HCT116 (cell line): Measurements from ENCODE around the gene GRIN3B. TPM values are rescaled to one million over a fixed set of nuclear protein-coding genes. Genes with fewer than 3 reads are reported as not detected.
"Not testable (repeated sequence)": the region's sequence is repeated elsewhere in the genome, so short reads cannot be mapped to it uniquely, and the experiment has no call there.

Experiments used
- ATAC-seq: fragments of 200-7000 bp; cut with Tn5 transposase; 2 replicates; pipeline ENCODE4 v1.9.1; 2020; ENCODE audit warnings: mild to moderate bottlenecking, moderate library complexity
- BruUV-seq: library from RNA; stranded (reverse); fragments of 400-500 nt; replicated peaks from 2 replicates; lab custom pipeline; 2021; lab: Mats Ljungman, UMichigan
- CTCF ChIA-PET: fragments of 300-600 bp; sonication (Branson Sonifier 250); formaldehyde crosslinking; loops from one replicate; lab custom pipeline; 2021; ENCODE audit warnings: antibody characterized with exemption; lab: Charles Lee
- POLR2A ChIA-PET: fragments of 300-600, 350-600 bp; sonication (Branson Sonifier 250); formaldehyde crosslinking; loops from one replicate; lab custom pipeline; 2021; ENCODE audit warnings: antibody characterized with exemption; lab: Charles Lee
- RAD21 ChIA-PET, 2 experiments: fragments of 300-600 bp; sonication (Branson Sonifier 250); formaldehyde crosslinking; loops; one replicate each; lab custom pipeline; 2023; ENCODE audit warnings: low total read pairs in 2 of 2; ENCODE audit not compliant: uncharacterized antibody in 2 of 2, unreplicated experiment in 2 of 2, low non-redundant PET in 1 of 2; lab: Charles Lee
- DNase-seq: peaks from one replicate; pipeline ENCODE4 v3.0.0-alpha.2; 2010; ENCODE audit warnings: low read depth, low spot score
- H2AFZ ChIP-seq: fragments of 200-600 bp; shearing (Covaris generic), sonication (generic); 2 replicates; pipeline ENCODE4 v1.6.1; 2017; ENCODE audit warnings: low read depth, mixed run types, mixed read lengths, antibody characterized with exemption, low read length; ENCODE audit not compliant: poor library complexity, severe bottlenecking
- H3K27ac ChIP-seq: 2 replicates; pipeline ENCODE4 v1.5.1; 2012; ENCODE audit warnings: low read depth, low read length
- H3K27me3 ChIP-seq: fragments of 200-600 bp; sonication (generic); 2 replicates; pipeline ENCODE4 v1.6.1; 2016; ENCODE audit warnings: mixed run types, low read length, mixed read lengths; ENCODE audit not compliant: insufficient read depth
- H3K36me3 ChIP-seq, 2 experiments: fragments of 200-500 bp in 1 of 2; fragments of 200-600 bp in 1 of 2; sonication (Bioruptor generic) in 1 of 2; sonication (generic) in 1 of 2; 2 replicates each; pipeline versions ENCODE4 v1.5.1 to v1.6.1; 2014 to 2016; ENCODE audit warnings: low read length in 2 of 2, inconsistent platforms in 1 of 2, mixed read lengths in 1 of 2, mixed run types in 1 of 2; ENCODE audit not compliant: insufficient read depth in 2 of 2, control insufficient read depth in 1 of 2
- H3K4me1 ChIP-seq, 2 experiments: fragments of 200-600 bp in 1 of 2; sonication (generic) in 1 of 2; 2 replicates each; pipeline versions ENCODE4 v1.5.1 to v1.6.1; 2012 to 2017; ENCODE audit warnings: low read length in 2 of 2, inconsistent platforms in 1 of 2, mild to moderate bottlenecking in 1 of 2, mixed read lengths in 1 of 2, mixed run types in 1 of 2, moderate library complexity in 1 of 2; ENCODE audit not compliant: insufficient read depth in 2 of 2, control insufficient read depth in 1 of 2
- H3K4me2 ChIP-seq: fragments of 200-600 bp; sonication (generic); 2 replicates; pipeline ENCODE4 v1.6.1; 2017; ENCODE audit warnings: mixed run types, low read length, mixed read lengths
- H3K4me3 ChIP-seq, 2 experiments: fragments of 200-600 bp in 1 of 2; sonication (generic) in 1 of 2; replicated peaks in 1 of 2; 2 replicates each; pipeline ENCODE4 v1.5.1; 2011 to 2016; ENCODE audit warnings: low read length in 2 of 2, control low read depth in 1 of 2, low read depth in 1 of 2, mild to moderate bottlenecking in 1 of 2, mixed read lengths in 1 of 2, mixed run types in 1 of 2
- H3K79me2 ChIP-seq: fragments of 200-600 bp; sonication (generic); 2 replicates; pipeline ENCODE4 v1.6.1; 2017; ENCODE audit warnings: mild to moderate bottlenecking, mixed run types, low read length, moderate library complexity, mixed read lengths; ENCODE audit not compliant: insufficient read depth
- H3K9ac ChIP-seq: fragments of 200-600 bp; sonication (generic); 2 replicates; pipeline ENCODE4 v1.6.1; 2016; ENCODE audit warnings: low read length, mixed read lengths
- H3K9me2 ChIP-seq: fragments of 200-600 bp; sonication (generic), shearing (Covaris generic); 2 replicates; pipeline ENCODE4 v1.6.1; 2017; ENCODE audit warnings: mixed run types, mild to moderate bottlenecking, moderate library complexity; ENCODE audit not compliant: insufficient read depth
- H3K9me3 ChIP-seq, 2 experiments: fragments of 200-500 bp in 1 of 2; fragments of 200-600 bp in 1 of 2; sonication (Bioruptor generic) in 1 of 2; sonication (generic) in 1 of 2; 2 replicates each; pipeline ENCODE4 v1.6.1; 2014 to 2017; ENCODE audit warnings: low read length in 2 of 2, mixed read lengths in 2 of 2, inconsistent platforms in 1 of 2, low read depth in 1 of 2, mild to moderate bottlenecking in 1 of 2, mixed run types in 1 of 2, moderate library complexity in 1 of 2; ENCODE audit not compliant: control insufficient read depth in 1 of 2, insufficient read depth in 1 of 2
- H4K20me1 ChIP-seq: fragments of 200-600 bp; sonication (generic), shearing (Covaris generic); 2 replicates; pipeline ENCODE4 v1.6.1; 2017; ENCODE audit warnings: mixed run types, mild to moderate bottlenecking, moderate library complexity; ENCODE audit not compliant: insufficient read depth
- EZH2 ChIP-seq: fragments of 200-600 bp; sonication (generic); IDR thresholded peaks from 2 replicates; pipeline ENCODE4 v1.6.1; 2017; ENCODE audit warnings: antibody characterized with exemption, mixed run types
- POLR2AphosphoS5 ChIP-seq: IDR thresholded peaks from 2 replicates; pipeline ENCODE4 v1.6.1; 2011; ENCODE audit warnings: mild to moderate bottlenecking, low read depth, low read length, moderate library complexity
- SP1 ChIP-seq: IDR thresholded peaks from 2 replicates; pipeline ENCODE4 v1.6.1; 2012; ENCODE audit warnings: low read depth
- YY1 ChIP-seq: IDR thresholded peaks from 2 replicates; pipeline ENCODE4 v1.6.1; 2011; ENCODE audit warnings: low read length, low read depth, moderate library complexity, mild to moderate bottlenecking; ENCODE audit not compliant: insufficient replicate concordance; ENCODE audit errors: extremely low read depth
- ZFX ChIP-seq: fragments of 450-650 bp; IDR thresholded peaks from 2 replicates; pipeline ENCODE4 v1.6.1; 2017
- intact Hi-C: fragments of 100-400 bp; cut with micrococcal nuclease; formaldehyde crosslinking; loops from 2 replicates; pipeline ENCODE4 v1.10.0; 2022
- total RNA-seq: library from RNA; stranded (reverse); gene quantifications from one replicate; pipeline ENCODE4 v1.2.1, GENCODE V29; 2021; ENCODE audit not compliant: unreplicated experiment
- TF ChIP-seq, protein P1 (sequence below): IDR thresholded peaks from 2 replicates; pipeline ENCODE4 v1.6.1; 2012
- TF ChIP-seq, protein P2 (sequence below): IDR thresholded peaks from 2 replicates; pipeline ENCODE4 v1.6.1; 2011; ENCODE audit warnings: mild to moderate bottlenecking, low read length, moderate library complexity; ENCODE audit not compliant: insufficient replicate concordance; ENCODE audit errors: extremely low read depth

The GRIN3B gene
- total RNA-seq, 1 experiment from 2014 or later: 0.69 TPM

DNA sequence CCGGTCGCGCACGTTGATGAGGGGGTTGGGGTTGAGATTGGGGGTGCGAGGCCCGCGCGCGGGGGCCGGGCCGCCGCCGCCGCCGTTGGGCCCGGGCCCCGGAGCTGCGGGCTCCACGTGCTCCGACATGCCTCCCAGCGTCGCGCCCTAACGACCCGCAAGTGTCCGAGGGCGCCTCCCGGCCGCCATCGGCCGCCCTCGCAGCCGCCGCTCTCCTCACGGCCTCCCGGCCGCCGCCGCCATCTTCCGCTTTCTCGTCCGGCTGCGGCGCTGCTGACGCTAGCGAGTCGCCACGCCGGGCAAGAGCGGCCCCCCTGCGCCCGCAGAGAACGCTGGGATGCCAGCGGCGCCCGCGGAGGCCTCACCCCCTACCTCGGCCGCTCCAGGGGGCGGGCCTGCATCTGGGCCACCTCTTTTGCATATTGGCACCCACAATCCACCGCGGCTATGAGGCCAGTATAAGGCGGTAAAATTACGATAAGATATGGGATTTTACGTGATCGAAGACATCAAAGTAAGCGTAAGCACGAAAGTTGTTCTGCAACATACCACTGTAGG lies 20.7 kb downstream of the GRIN3B start, which contains the start of gene TMEM259:
Gene TMEM259 (minus strand): TSS at position 256 of the 558 bp plus-strand sequence. CDS start 127 bp downstream, at position 129.
- Histone ChIP-seq H2AFZ (no peak within 1 kb of the TSS), H3K36me3 (peaks cover 0 to 13% of the 10 kb centered on the region in 2 experiments; a peak in 2 of 4 replicates), H3K27ac (peak within 1 kb of the TSS; percentile 86), H3K9ac (peak within 1 kb of the TSS; percentile 99), H3K9me3 (no peaks in the 10 kb centered on the region), H3K4me3 (peak within 1 kb of the TSS; percentile 94 to 97), H3K9me2 (no peaks in the 10 kb centered on the region), H3K79me2 (peaks cover 50% of the 10 kb centered on the region), H3K4me1 (peaks cover 50 to 62% of the 10 kb centered on the region in 2 experiments), H4K20me1 (no peaks in the 10 kb centered on the region; the same call in 1 of the 2 replicates), H3K27me3 (no peaks in the 10 kb centered on the region), H3K4me2 (peak within 1 kb of the TSS; percentile 99)
- CTCF ChIA-PET: interaction anchor here (1.2 kb wide), 1 partner anchor 21 kb away, joined by 4 read pairs; no protein-coding TSS in a partner anchor
- ATAC-seq (peak; percentile 82), DNase-seq (peak; percentile 93)
- BruUV-seq: no TSS peak
- RAD21 ChIA-PET: no interaction called here
- TF ChIP-seq YY1: peak; percentile 96
- TF ChIP-seq ZFX: peak; percentile 90; the same call in 1 of the 2 replicates
- no peak for TF ChIP-seq SP1
- TF ChIP-seq, protein P1, sequence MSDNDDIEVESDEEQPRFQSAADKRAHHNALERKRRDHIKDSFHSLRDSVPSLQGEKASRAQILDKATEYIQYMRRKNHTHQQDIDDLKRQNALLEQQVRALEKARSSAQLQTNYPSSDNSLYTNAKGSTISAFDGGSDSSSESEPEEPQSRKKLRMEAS: peak; percentile 58
- peak; percentile 75 for TF ChIP-seq POLR2AphosphoS5
- TF ChIP-seq EZH2: no peak
- TF ChIP-seq, protein P2, sequence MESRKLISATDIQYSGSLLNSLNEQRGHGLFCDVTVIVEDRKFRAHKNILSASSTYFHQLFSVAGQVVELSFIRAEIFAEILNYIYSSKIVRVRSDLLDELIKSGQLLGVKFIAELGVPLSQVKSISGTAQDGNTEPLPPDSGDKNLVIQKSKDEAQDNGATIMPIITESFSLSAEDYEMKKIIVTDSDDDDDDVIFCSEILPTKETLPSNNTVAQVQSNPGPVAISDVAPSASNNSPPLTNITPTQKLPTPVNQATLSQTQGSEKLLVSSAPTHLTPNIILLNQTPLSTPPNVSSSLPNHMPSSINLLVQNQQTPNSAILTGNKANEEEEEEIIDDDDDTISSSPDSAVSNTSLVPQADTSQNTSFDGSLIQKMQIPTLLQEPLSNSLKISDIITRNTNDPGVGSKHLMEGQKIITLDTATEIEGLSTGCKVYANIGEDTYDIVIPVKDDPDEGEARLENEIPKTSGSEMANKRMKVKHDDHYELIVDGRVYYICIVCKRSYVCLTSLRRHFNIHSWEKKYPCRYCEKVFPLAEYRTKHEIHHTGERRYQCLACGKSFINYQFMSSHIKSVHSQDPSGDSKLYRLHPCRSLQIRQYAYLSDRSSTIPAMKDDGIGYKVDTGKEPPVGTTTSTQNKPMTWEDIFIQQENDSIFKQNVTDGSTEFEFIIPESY: peak; percentile 58
- POLR2A ChIA-PET: interaction anchor here (0.9 to 2.3 kb wide), 8 partner anchors 20 to 254 kb away, joined by 4 to 34 read pairs (median 5); partner anchors contain the start of genes ABCA7, ARHGAP45, CIRBP and FAM174C
- intact Hi-C loops: loop anchor here (1.0 to 10.0 kb wide), 2 partner anchors 224 kb away; partner anchors contain the start of genes ATP5F1D, MIDN and PTBP1

DNA sequence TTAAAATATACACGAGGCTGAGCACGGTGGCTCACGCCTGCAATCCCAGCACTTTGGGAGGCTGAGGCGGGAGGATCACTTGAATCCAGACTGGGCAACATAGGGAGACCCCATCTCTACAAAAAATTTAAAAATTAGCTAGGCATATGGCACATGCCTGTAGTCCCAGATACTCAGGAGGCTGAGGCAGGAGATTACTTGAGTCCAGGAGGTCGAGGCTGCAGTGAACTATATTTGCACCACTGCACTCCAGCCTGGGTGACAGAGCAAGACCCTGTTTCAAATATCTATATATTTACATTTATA lies 23.6 kb downstream of the GRIN3B start:
- H3K36me3 ChIP-seq, H3K9ac ChIP-seq, H3K9me3 ChIP-seq, H3K4me3 ChIP-seq, H3K27me3 ChIP-seq, CTCF ChIA-PET, DNase-seq, H4K20me1 ChIP-seq, H2AFZ ChIP-seq, RAD21 ChIA-PET, H3K4me2 ChIP-seq, H3K27ac ChIP-seq, ATAC-seq, H3K9me2 ChIP-seq, BruUV-seq: not testable (repeated sequence)
- Histone ChIP-seq H3K4me1 (peaks cover 31 to 51% of the 10 kb centered on the region in 2 experiments), H3K79me2 (peaks cover 40% of the 10 kb centered on the region)
- POLR2A ChIA-PET: interaction anchor here (7.3 kb wide), 1 partner anchor 17 kb away, joined by 85 read pairs; the partner anchor contains the start of gene ABCA7
- intact Hi-C loops: loop anchor here (10.0 kb wide), 1 partner anchor 221 kb away; the partner anchor contains the start of genes ATP5F1D and MIDN

DNA sequence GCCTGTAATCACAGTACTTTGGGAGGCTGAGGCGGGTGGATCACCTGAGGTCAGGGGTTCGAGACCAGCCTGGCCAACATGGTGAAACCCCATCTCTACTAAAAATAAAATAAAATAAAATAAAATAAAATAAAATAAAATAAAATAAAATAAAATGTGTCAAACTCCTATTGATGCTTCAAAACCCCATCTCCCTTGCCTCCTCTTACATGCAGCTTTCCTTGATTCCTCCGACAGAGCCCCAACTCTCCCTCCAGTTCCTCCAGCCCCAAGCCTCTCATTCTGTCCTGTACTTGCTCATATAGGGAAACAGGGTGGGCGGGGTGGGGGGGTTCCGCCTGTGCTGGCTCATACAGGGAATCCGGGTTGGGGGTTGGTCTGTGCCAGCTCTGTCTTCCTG lies 24.9 kb downstream of the GRIN3B start:
- Histone ChIP-seq H3K79me2 (peaks cover 40% of the 10 kb centered on the region), H3K4me2 (peak overlapping the region; percentile 96; the same call in 1 of the 2 replicates), H3K27ac (peak overlapping the region; percentile 99; the same call in 1 of the 2 replicates), H3K4me1 (peaks cover 29 to 49% of the 10 kb centered on the region in 2 experiments)
- H4K20me1 ChIP-seq, H3K9ac ChIP-seq, BruUV-seq, CTCF ChIA-PET, H3K27me3 ChIP-seq, H3K4me3 ChIP-seq, H2AFZ ChIP-seq, H3K9me3 ChIP-seq, H3K36me3 ChIP-seq, ATAC-seq, H3K9me2 ChIP-seq, DNase-seq: not testable (repeated sequence)
- ChIA-PET RAD21 (interaction anchor here in 1 of 2 experiments (0.9 kb wide), 1 partner anchor 15 kb away, joined by 4 read pairs; the partner anchor contains the start of gene ABCA7), POLR2A (interaction anchor here (1.0 to 7.3 kb wide), 4 partner anchors 16 to 78 kb away, joined by 3 to 85 read pairs (median 6); partner anchors contain the start of genes ABCA7 and WDR18)
- intact Hi-C loops: loop anchor here (5.0 to 10.0 kb wide), 2 partner anchors 77 to 220 kb away; partner anchors contain the start of genes ATP5F1D, GPX4 and MIDN
